CD4-positive, alpha-beta T cell (primary cell): ENCODE results near the gene SLC24A3. TPM values are rescaled to one million over a fixed set of nuclear protein-coding genes. Genes with fewer than 3 reads are reported as not detected.

ENCODE experiments used
- ATAC-seq: fragments of 200-7000 bp; cut with Tn5 transposase; one replicate; pipeline ENCODE4 v1.10.0; 2022; ENCODE audit warnings: mild to moderate bottlenecking; ENCODE audit not compliant: poor library complexity
- CTCF ChIA-PET: fragments of 350-600 bp; sonication (Branson Sonifier 250); formaldehyde crosslinking; loops from one replicate; lab custom pipeline; 2021; ENCODE audit warnings: antibody characterized with exemption, inconsistent platforms; lab: Charles Lee
- POLR2A ChIA-PET: fragments of 350-600 bp; sonication (Branson Sonifier 250); formaldehyde crosslinking; loops from one replicate; lab custom pipeline; 2021; ENCODE audit warnings: antibody characterized with exemption, inconsistent platforms; lab: Charles Lee
- DNase-seq, 14 experiments: peaks; one replicate each; pipeline ENCODE4 v3.0.0-alpha.2; 2013 to 2020; ENCODE audit warnings: mixed read lengths in 2 of 14
- H3K27ac ChIP-seq, 2 donors: one replicate each; pipeline versions ENCODE4 v1.5.1 to v1.7.0; 2013; ENCODE audit warnings: low read length in 2 of 2, low read depth in 1 of 2, mild to moderate bottlenecking in 1 of 2
- H3K27me3 ChIP-seq, 2 experiments: 1 replicate in 1 of 2; 2 replicates in 1 of 2; pipeline versions ENCODE4 v1.6.1 to v1.7.0; 2013; ENCODE audit warnings: low read length in 2 of 2, control low read depth in 1 of 2, mild to moderate bottlenecking in 1 of 2, moderate library complexity in 1 of 2; ENCODE audit not compliant: insufficient read depth in 2 of 2, control insufficient read depth in 1 of 2
- H3K36me3 ChIP-seq: one replicate; pipeline ENCODE4 v1.6.1; 2013; ENCODE audit warnings: low read length, control low read depth; ENCODE audit not compliant: insufficient read depth
- H3K4me1 ChIP-seq: one replicate; pipeline ENCODE4 v1.6.1; 2013; ENCODE audit warnings: low read length, control low read depth; ENCODE audit not compliant: insufficient read depth
- H3K4me3 ChIP-seq: one replicate; pipeline ENCODE4 v1.5.1; 2013; ENCODE audit warnings: mild to moderate bottlenecking, low read length, moderate library complexity
- H3K9me3 ChIP-seq, 2 experiments: 1 replicate in 1 of 2; 2 replicates in 1 of 2; pipeline versions ENCODE4 v1.6.1 to v1.7.0; 2013; ENCODE audit warnings: low read length in 2 of 2, mild to moderate bottlenecking in 2 of 2, control low read depth in 1 of 2, moderate library complexity in 1 of 2; ENCODE audit not compliant: control insufficient read depth in 1 of 2, insufficient read depth in 1 of 2
- H3K27ac Mint-ChIP-seq: one replicate; pipeline ENCODE4 v1.8.0; 2020; ENCODE audit warnings: mixed read lengths
- H3K27me3 Mint-ChIP-seq: one replicate; pipeline ENCODE4 v1.8.0; 2021; ENCODE audit warnings: mixed read lengths
- H3K36me3 Mint-ChIP-seq: one replicate; pipeline ENCODE4 v1.8.0; 2021; ENCODE audit warnings: low read depth, mixed read lengths
- H3K4me1 Mint-ChIP-seq: one replicate; pipeline ENCODE4 v1.8.0; 2021; ENCODE audit warnings: low read depth, mixed read lengths
- H3K4me3 Mint-ChIP-seq: one replicate; pipeline ENCODE4 v1.8.0; 2020; ENCODE audit warnings: mild to moderate bottlenecking, mixed read lengths
- H3K9me3 Mint-ChIP-seq: one replicate; pipeline ENCODE4 v1.8.0; 2020; ENCODE audit warnings: mixed read lengths
- CTCF ChIP-seq: fragments of 200-600 bp; IDR thresholded peaks from one replicate; pipeline ENCODE4 v1.8.0; 2022; ENCODE audit warnings: antibody characterized with exemption, mild to moderate bottlenecking
- intact Hi-C, 2 experiments: fragments of 100-400 bp; cut with DNase I in 1 of 2; cut with micrococcal nuclease in 1 of 2; formaldehyde crosslinking; loops; one replicate each; pipeline versions ENCODE4 v1.15.1 to v1.9.0; 2023 to 2025; cut with DNase I, micrococcal nuclease
- total RNA-seq, 174 experiments: library from RNA in 2 of 174; stranded (reverse) in 2 of 174; gene quantifications; one replicate each; pipeline ENCODE4 v1.2.3 and lab custom pipeline; 2021 to 2026

Gene SLC24A3
- total RNA-seq, 2 experiments from 2014 or later: not detected

GRCh38 chr20:19662637-19662995, 450.2 kb downstream of the SLC24A3 start:
- no peak overlapping the region for H3K27ac ChIP-seq
- peaks cover 41% of the 10 kb centered on the region for H3K27me3 Mint-ChIP-seq
- intact Hi-C loops: loop anchor here in 1 of 2 experiments (2.0 kb wide), 2 partner anchors 1030 to 1250 kb away; no protein-coding TSS in a partner anchor
- no peak overlapping the region for H3K4me3 ChIP-seq
- H3K4me3 Mint-ChIP-seq: no peak overlapping the region
- ATAC-seq (no peak), DNase-seq (no peak)
- TF ChIP-seq CTCF: no peak
- no peak overlapping the region for H3K27ac Mint-ChIP-seq
- ChIA-PET POLR2A (no interaction called here), CTCF (no interaction called here)
- no peaks in the 10 kb centered on the region for H3K4me1 Mint-ChIP-seq
- H3K9me3 ChIP-seq: no peaks in the 10 kb centered on the region
- no peaks in the 10 kb centered on the region for H3K36me3 Mint-ChIP-seq
- no peaks in the 10 kb centered on the region for H3K36me3 ChIP-seq
- peaks cover 0 to 4% of the 10 kb centered on the region in 2 experiments for H3K27me3 ChIP-seq
- H3K4me1 ChIP-seq: no peaks in the 10 kb centered on the region
- no peaks in the 10 kb centered on the region for H3K9me3 Mint-ChIP-seq

GRCh38 chr20:19668418-19668817, 456.0 kb downstream of the SLC24A3 start:
- Mint-ChIP-seq H3K4me3 (no peak overlapping the region), H3K27me3 (peaks cover 24% of the 10 kb centered on the region), H3K27ac (no peak overlapping the region), H3K9me3 (no peaks in the 10 kb centered on the region), H3K36me3 (no peaks in the 10 kb centered on the region), H3K4me1 (no peaks in the 10 kb centered on the region)
- H3K36me3 ChIP-seq: no peaks in the 10 kb centered on the region
- ChIA-PET CTCF (no interaction called here), POLR2A (no interaction called here)
- no peaks in the 10 kb centered on the region for H3K9me3 ChIP-seq
- ATAC-seq (no peak), DNase-seq (no peak)
- H3K27ac ChIP-seq: no peak overlapping the region
- no peaks in the 10 kb centered on the region for H3K4me1 ChIP-seq
- no peak for TF ChIP-seq CTCF
- H3K4me3 ChIP-seq: no peak overlapping the region
- intact Hi-C loops: no loop called here
- H3K27me3 ChIP-seq: peaks cover 0 to 5% of the 10 kb centered on the region in 2 experiments

- CTCF ChIA-PET: no interaction called here
- Histone ChIP-seq H3K9me3 (no peaks in the 10 kb centered on the region), H3K4me3 (no peak overlapping the region), H3K27me3 (peaks cover 0 to 5% of the 10 kb centered on the region in 2 experiments), H3K27ac (no peak overlapping the region), H3K36me3 (no peaks in the 10 kb centered on the region), H3K4me1 (no peaks in the 10 kb centered on the region)
- Mint-ChIP-seq H3K36me3 (no peaks in the 10 kb centered on the region), H3K4me3 (no peak overlapping the region), H3K27ac (no peak overlapping the region), H3K9me3 (no peaks in the 10 kb centered on the region), H3K4me1 (no peaks in the 10 kb centered on the region), H3K27me3 (peaks cover 27% of the 10 kb centered on the region)
- TF ChIP-seq CTCF: no peak
- POLR2A ChIA-PET: no interaction called here
- ATAC-seq (no peak), DNase-seq (no peak)
- intact Hi-C loops: no loop called here
Observed at GRCh38 chr20:19670829-19671228, 458.4 kb downstream of the SLC24A3 start.
